GM12872 (cell line): ENCODE data around the gene EMID1.

Experiments
- CTCF ChIP-seq: IDR thresholded peaks from 3 replicates; pipeline ENCODE4 v1.5.1; 2011; ENCODE audit warnings: low read depth, mild to moderate bottlenecking, low read length, moderate library complexity; ENCODE audit not compliant: insufficient read depth

Gene EMID1

GRCh38 chr22:29233277-29233877, 27.7 kb downstream of the EMID1 start:
- TF ChIP-seq CTCF = no peak

- no peak for TF ChIP-seq CTCF
Observed at GRCh38 chr22:29243874-29244446, 38.3 kb downstream of the EMID1 start.

- TF ChIP-seq CTCF = no peak
Observed at GRCh38 chr22:29244785-29245625, 39.3 kb downstream of the EMID1 start.

- TF ChIP-seq CTCF = peak; percentile 99
Observed at GRCh38 chr22:29245626-29246385, 40.1 kb downstream of the EMID1 start.

- TF ChIP-seq CTCF = no peak
Observed at GRCh38 chr22:29251265-29251664, 45.6 kb downstream of the EMID1 start.

- no peak for TF ChIP-seq CTCF
Observed at GRCh38 chr22:29251981-29252911, 46.5 kb downstream of the EMID1 start.
